Measurements from ENCODE around the gene PODNL1. TPM values are rescaled to one million over a fixed set of nuclear protein-coding genes. Genes with fewer than 3 reads are reported as not detected.

PODNL1 gene
- polyA plus RNA-seq, 1 donor (not counting 4 experiments of a cell fraction or from before 2014, with no cell fraction given), result 1.0 TPM

DNA sequence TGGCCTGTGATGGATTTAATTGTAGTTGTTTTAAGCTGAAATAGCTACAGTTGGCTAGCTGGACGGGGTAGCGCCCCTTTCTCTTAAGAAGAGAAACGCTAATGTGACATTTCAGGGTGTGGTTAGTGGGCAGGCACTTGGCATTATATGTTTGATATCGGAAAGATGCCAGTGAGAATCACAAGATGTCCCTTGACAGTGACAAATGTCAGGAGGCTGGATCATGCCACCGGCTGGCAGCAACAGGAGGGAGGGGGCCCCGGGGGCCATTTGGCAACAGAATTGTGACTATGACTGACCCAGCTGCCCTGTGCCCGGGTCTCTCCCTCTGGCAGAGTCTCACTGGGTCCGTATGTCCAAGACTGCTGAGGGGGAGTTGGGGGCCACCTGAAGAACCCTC lies 18.8 kb upstream of the PODNL1 start:
- H3K9ac ChIP-seq (ENCODE audit: control insufficient read depth, extremely low read depth, insufficient read depth, low read length), result no peak overlapping the region
- TF ChIP-seq EZH2 (IDR thresholded peaks at IDR 0.05; ENCODE audit: low read length), result no peak
- peaks cover 19% of the 10 kb centered on the region for H3K79me2 ChIP-seq (ENCODE audit: control insufficient read depth, insufficient read depth, low read length)
- H3K36me3 ChIP-seq (ENCODE audit: control insufficient read depth in 2 of 2, extremely low read depth in 1 of 2, insufficient read depth in 2 of 2, low read length in 2 of 2), result peaks cover 32 to 36% of the 10 kb centered on the region in 2 experiments
- no peak overlapping the region for H3K4me3 ChIP-seq (ENCODE audit: control insufficient read depth in 2 of 3, extremely low read depth in 1 of 3, insufficient read depth in 2 of 3, low read depth in 1 of 3, low read length in 3 of 3)
- no peak overlapping the region for H3K27ac ChIP-seq (ENCODE audit: control insufficient read depth, insufficient read depth, low read length)
- DNase-seq (ENCODE audit: low read depth, low spot score), result no peak
- no peaks in the 10 kb centered on the region for H3K9me1 ChIP-seq (ENCODE audit: control insufficient read depth, extremely low read depth, insufficient read depth, low read length)
- H2AFZ ChIP-seq (ENCODE audit: control insufficient read depth, low read length), result no peak overlapping the region
- no peaks in the 10 kb centered on the region for H3K27me3 ChIP-seq (ENCODE audit: control insufficient read depth, extremely low read depth, insufficient read depth, low read length)
- no peaks in the 10 kb centered on the region for H3K9me3 ChIP-seq (ENCODE audit: control insufficient read depth, low read depth, low read length)
- no peak overlapping the region for H3K4me2 ChIP-seq (ENCODE audit: control insufficient read depth, extremely low read depth, insufficient read depth, low read depth, low read length)
- FAIRE-seq, result no peak
- dilution Hi-C loops (cut with MboI; ENCODE audit: extremely low pct_ligation_motif_present, low sequenced_read_pairs), result no loop called here
- peaks cover 9% of the 10 kb centered on the region for H3K4me1 ChIP-seq (ENCODE audit: control insufficient read depth, extremely low read depth, insufficient read depth, low read length)
- no peaks in the 10 kb centered on the region for H4K20me1 ChIP-seq (ENCODE audit: control insufficient read depth, extremely low read depth, insufficient read depth, low read length)

DNA sequence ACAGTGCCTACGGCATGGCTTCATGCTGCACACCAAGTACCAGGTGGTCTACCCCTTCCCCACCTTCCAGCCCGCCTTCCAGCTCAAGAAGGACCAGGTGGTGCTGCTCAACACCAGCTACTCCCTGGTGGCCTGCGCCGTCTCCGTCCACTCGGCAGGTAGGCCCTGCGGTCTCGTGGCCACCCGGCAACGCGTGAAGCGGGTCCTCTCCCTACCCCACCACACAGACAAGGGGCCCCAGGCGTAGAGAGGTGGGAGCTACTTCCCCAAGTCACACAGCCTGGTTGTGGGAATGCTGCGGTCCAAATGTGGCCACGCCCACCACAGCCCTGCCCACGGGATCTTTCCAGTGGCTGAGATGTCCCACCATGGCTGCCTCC lies 18.1 kb upstream of the PODNL1 start:
- H3K9ac ChIP-seq (ENCODE audit: control insufficient read depth, extremely low read depth, insufficient read depth, low read length), result no peak overlapping the region
- dilution Hi-C loops (cut with MboI; ENCODE audit: extremely low pct_ligation_motif_present, low sequenced_read_pairs), result no loop called here
- peaks cover 32 to 34% of the 10 kb centered on the region in 2 experiments for H3K36me3 ChIP-seq (ENCODE audit: control insufficient read depth in 2 of 2, extremely low read depth in 1 of 2, insufficient read depth in 2 of 2, low read length in 2 of 2)
- FAIRE-seq, result no peak
- H3K4me1 ChIP-seq (ENCODE audit: control insufficient read depth, extremely low read depth, insufficient read depth, low read length), result peaks cover 9% of the 10 kb centered on the region
- peaks cover 19% of the 10 kb centered on the region for H3K79me2 ChIP-seq (ENCODE audit: control insufficient read depth, insufficient read depth, low read length)
- DNase-seq (ENCODE audit: low read depth, low spot score), result no peak
- H3K27me3 ChIP-seq (ENCODE audit: control insufficient read depth, extremely low read depth, insufficient read depth, low read length), result no peaks in the 10 kb centered on the region
- no peak for TF ChIP-seq EZH2 (IDR thresholded peaks at IDR 0.05; ENCODE audit: low read length)
- TF ChIP-seq, protein P1, sequence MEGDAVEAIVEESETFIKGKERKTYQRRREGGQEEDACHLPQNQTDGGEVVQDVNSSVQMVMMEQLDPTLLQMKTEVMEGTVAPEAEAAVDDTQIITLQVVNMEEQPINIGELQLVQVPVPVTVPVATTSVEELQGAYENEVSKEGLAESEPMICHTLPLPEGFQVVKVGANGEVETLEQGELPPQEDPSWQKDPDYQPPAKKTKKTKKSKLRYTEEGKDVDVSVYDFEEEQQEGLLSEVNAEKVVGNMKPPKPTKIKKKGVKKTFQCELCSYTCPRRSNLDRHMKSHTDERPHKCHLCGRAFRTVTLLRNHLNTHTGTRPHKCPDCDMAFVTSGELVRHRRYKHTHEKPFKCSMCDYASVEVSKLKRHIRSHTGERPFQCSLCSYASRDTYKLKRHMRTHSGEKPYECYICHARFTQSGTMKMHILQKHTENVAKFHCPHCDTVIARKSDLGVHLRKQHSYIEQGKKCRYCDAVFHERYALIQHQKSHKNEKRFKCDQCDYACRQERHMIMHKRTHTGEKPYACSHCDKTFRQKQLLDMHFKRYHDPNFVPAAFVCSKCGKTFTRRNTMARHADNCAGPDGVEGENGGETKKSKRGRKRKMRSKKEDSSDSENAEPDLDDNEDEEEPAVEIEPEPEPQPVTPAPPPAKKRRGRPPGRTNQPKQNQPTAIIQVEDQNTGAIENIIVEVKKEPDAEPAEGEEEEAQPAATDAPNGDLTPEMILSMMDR (optimal IDR thresholded peaks at IDR 0.05 in 1 of 3, IDR thresholded peaks at IDR 0.05 in 1 of 3, conservative IDR thresholded peaks at IDR 0.05 in 1 of 3; ENCODE audit: extremely low read depth in 1 of 3, insufficient read depth in 2 of 3, low read length in 3 of 3), result no peak
- H3K9me3 ChIP-seq (ENCODE audit: control insufficient read depth, low read depth, low read length), result no peaks in the 10 kb centered on the region
- H3K27ac ChIP-seq (ENCODE audit: control insufficient read depth, insufficient read depth, low read length), result no peak overlapping the region
- H3K4me3 ChIP-seq (ENCODE audit: control insufficient read depth in 2 of 3, extremely low read depth in 1 of 3, insufficient read depth in 2 of 3, low read depth in 1 of 3, low read length in 3 of 3), result no peak overlapping the region
- no peak overlapping the region for H3K4me2 ChIP-seq (ENCODE audit: control insufficient read depth, extremely low read depth, insufficient read depth, low read depth, low read length)
- no peaks in the 10 kb centered on the region for H4K20me1 ChIP-seq (ENCODE audit: control insufficient read depth, extremely low read depth, insufficient read depth, low read length)
- no peaks in the 10 kb centered on the region for H3K9me1 ChIP-seq (ENCODE audit: control insufficient read depth, extremely low read depth, insufficient read depth, low read length)
- H2AFZ ChIP-seq (ENCODE audit: control insufficient read depth, low read length), result no peak overlapping the region

DNA sequence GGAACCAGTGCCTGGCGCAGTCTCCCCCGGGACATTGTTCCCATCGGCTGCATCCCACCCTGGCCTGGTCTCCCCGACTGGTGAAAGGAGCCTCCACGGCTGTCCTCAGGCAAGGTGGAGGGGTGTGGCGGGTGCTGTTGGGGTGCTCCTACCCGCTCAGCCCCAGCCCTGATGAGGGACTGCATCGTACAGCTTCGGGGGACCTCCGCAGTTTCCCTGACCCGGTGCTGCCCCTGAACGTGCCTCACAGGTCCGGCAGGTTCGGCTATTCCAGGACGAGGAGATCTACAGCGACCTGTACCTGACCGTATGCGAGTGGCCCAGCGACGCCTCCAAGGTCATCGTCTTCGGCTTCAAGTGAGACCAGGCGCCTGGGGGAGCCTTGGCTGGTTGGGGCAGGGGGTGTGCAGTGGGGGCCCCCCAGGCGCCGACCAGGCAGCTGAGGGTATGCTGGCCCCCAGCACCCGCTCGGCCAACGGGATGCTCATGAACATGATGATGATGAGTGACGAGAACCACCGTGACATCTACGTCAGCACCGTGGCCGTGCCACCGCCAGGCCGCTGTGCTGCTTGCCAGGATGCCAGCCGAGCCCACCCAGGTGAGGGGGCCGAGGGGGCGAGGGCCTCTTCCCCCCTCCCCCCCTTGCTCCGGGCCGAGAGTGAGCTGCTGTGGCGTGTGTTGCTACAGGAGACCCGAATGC lies 17.6 kb upstream of the PODNL1 start:
- Histone ChIP-seq H3K9me3 (ENCODE audit: control insufficient read depth, low read depth, low read length) (no peaks in the 10 kb centered on the region), H3K27ac (ENCODE audit: control insufficient read depth, insufficient read depth, low read length) (no peak overlapping the region), H3K27me3 (ENCODE audit: control insufficient read depth, extremely low read depth, insufficient read depth, low read length) (no peaks in the 10 kb centered on the region), H3K79me2 (ENCODE audit: control insufficient read depth, insufficient read depth, low read length) (peaks cover 19% of the 10 kb centered on the region), H3K9me1 (ENCODE audit: control insufficient read depth, extremely low read depth, insufficient read depth, low read length) (no peaks in the 10 kb centered on the region), H3K4me2 (ENCODE audit: control insufficient read depth, extremely low read depth, insufficient read depth, low read depth, low read length) (no peak overlapping the region), H4K20me1 (ENCODE audit: control insufficient read depth, extremely low read depth, insufficient read depth, low read length) (no peaks in the 10 kb centered on the region), H3K36me3 (ENCODE audit: control insufficient read depth in 2 of 2, extremely low read depth in 1 of 2, insufficient read depth in 2 of 2, low read length in 2 of 2) (peaks cover 29 to 32% of the 10 kb centered on the region in 2 experiments), H3K9ac (ENCODE audit: control insufficient read depth, extremely low read depth, insufficient read depth, low read length) (no peak overlapping the region), H3K4me3 (ENCODE audit: control insufficient read depth in 2 of 3, extremely low read depth in 1 of 3, insufficient read depth in 2 of 3, low read depth in 1 of 3, low read length in 3 of 3) (no peak overlapping the region), H3K4me1 (ENCODE audit: control insufficient read depth, extremely low read depth, insufficient read depth, low read length) (peaks cover 9% of the 10 kb centered on the region), H2AFZ (ENCODE audit: control insufficient read depth, low read length) (no peak overlapping the region)
- FAIRE-seq (no peak), DNase-seq (ENCODE audit: low read depth, low spot score) (no peak)
- dilution Hi-C loops (cut with MboI; ENCODE audit: extremely low pct_ligation_motif_present, low sequenced_read_pairs), result no loop called here
- TF ChIP-seq, protein P1 (optimal IDR thresholded peaks at IDR 0.05 in 1 of 3, IDR thresholded peaks at IDR 0.05 in 1 of 3, conservative IDR thresholded peaks at IDR 0.05 in 1 of 3; ENCODE audit: extremely low read depth in 1 of 3, insufficient read depth in 2 of 3, low read length in 3 of 3), result no peak
- no peak for TF ChIP-seq EZH2 (IDR thresholded peaks at IDR 0.05; ENCODE audit: low read length)

All from keratinocyte (primary cell).